ENCODE results near the gene TPD52L1. TPM values are rescaled to one million over a fixed set of nuclear protein-coding genes. Genes with fewer than 3 reads are reported as not detected.

Gene TPD52L1
- total and polyA plus RNA-seq, 10 of the 15 experiments (the other 5 are each of a cell fraction or from before 2014, with no cell fraction given): 0.03 to 2.6 (median 0.16) TPM; not detected in 3

DNA sequence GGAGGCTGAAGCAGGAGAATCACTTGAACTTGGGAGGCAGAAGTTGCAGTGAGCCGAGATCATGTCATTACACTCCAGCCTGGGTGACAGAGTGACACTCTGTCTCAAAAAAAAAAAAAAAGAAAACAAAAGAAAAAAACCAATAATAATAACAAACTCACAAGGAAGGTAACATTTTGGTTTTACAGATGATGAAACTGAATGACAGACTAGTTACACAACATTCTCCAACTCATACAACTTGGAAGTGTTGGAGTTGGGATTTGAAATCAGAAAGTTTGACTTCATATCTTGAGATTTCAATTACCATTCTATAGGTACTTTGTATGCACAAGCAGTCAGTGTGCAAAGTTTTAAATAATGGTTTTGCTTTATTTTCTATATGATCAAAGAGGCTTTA, 10.2 kb downstream of the TPD52L1 start (continued):
- TF ChIP-seq RFX5 (IDR thresholded peaks at IDR 0.05; ENCODE audit: low read depth, low read length) (no peak), EZH2 (IDR thresholded peaks at IDR 0.05; ENCODE audit: borderline replicate concordance, control insufficient read depth, low read depth, low read length) (no peak)

DNA sequence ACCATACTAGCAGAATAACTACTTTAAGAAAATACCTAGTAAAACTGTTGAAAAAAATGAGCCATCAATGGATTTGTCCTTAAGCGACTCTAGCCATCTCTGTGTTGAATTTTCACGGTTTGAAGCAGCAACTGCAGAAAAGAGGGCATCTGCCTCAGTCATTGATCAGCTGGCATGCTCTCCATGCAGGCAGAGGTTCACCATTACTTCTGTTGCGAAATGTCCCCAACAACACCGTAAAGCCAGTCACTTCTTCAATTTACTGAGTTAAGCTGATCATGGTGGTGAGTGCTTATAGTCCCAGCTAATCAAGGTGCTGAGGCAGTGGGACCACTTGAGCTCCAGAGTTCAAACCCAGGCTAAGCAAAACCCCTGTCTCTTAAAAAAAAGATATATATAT, 11.1 kb downstream of the TPD52L1 start:
- H3K27me3 ChIP-seq (replicated peaks in 1 of 2; ENCODE audit: control insufficient read depth in 2 of 2, insufficient read depth in 2 of 2, low read length in 1 of 2): no peaks in the 10 kb centered on the region; a peak in 1 of 4 replicates
- no peaks in the 10 kb centered on the region for H3K36me3 ChIP-seq (ENCODE audit: control insufficient read depth in 2 of 2, insufficient read depth in 2 of 2, low read length in 1 of 2)
- no peak for DNase-seq (ENCODE audit: low read depth, low spot score)
- POLR2A ChIA-PET: no interaction called here
- H3K27ac ChIP-seq (ENCODE audit: control insufficient read depth, insufficient read depth): no peak overlapping the region
- no peak for FAIRE-seq
- in situ Hi-C loops (cut with MboI) (loop anchor here (25.0 kb wide), 1 partner anchor 598 kb away; no protein-coding TSS in a partner anchor), intact Hi-C loops (cut with micrococcal nuclease; ENCODE audit: unreplicated experiment) (no loop called here)
- SMC1A ChIA-PET (ENCODE audit: uncharacterized antibody, unreplicated experiment): interaction anchor here (1.0 kb wide), 1 partner anchor 11 kb away, joined by 3 read pairs; no protein-coding TSS in a partner anchor
- no peaks in the 10 kb centered on the region for H3K4me1 ChIP-seq (ENCODE audit: control insufficient read depth, insufficient read depth, low read length)
- CTCF ChIA-PET: no interaction called here
- H3K79me2 ChIP-seq (ENCODE audit: control insufficient read depth, insufficient read depth, low read length): no peaks in the 10 kb centered on the region
- RAD21 ChIA-PET (ENCODE audit: unreplicated experiment): no interaction called here
- H3K4me2 ChIP-seq (ENCODE audit: control insufficient read depth, insufficient read depth): no peak overlapping the region
- WGBS (ENCODE audit: insufficient coverage, insufficient replicate concordance, low lambda C conversion rate, missing lambda C conversion rate): 19% methylated on average over 4 of the region's 4 CpGs
- no peak for ATAC-seq
- H3K9me3 ChIP-seq (replicated peaks; ENCODE audit: control insufficient read depth, insufficient read depth, low read length): no peaks in the 10 kb centered on the region
- no peak overlapping the region for H2AFZ ChIP-seq (ENCODE audit: control insufficient read depth, low read depth, low read length)
- H3K4me3 ChIP-seq: no peak overlapping the region
- BruUV-seq (replicated peaks): no TSS peak
- no peaks in the 10 kb centered on the region for H4K20me1 ChIP-seq (ENCODE audit: control insufficient read depth, insufficient read depth)
- H3K9ac ChIP-seq (ENCODE audit: control insufficient read depth, insufficient read depth, low read length): no peak overlapping the region
- no peak for TF ChIP-seq CREB1 (IDR thresholded peaks at IDR 0.05; ENCODE audit: low read depth)
- no peak for TF ChIP-seq USF1 (IDR thresholded peaks at IDR 0.05; ENCODE audit: borderline replicate concordance, extremely low read length, insufficient read depth, low read depth, low read length)
- TF ChIP-seq ATF2 (IDR thresholded peaks at IDR 0.05; ENCODE audit: low read length): no peak
- no peak for TF ChIP-seq JUND (IDR thresholded peaks at IDR 0.05; ENCODE audit: low read depth, low read length)
- TF ChIP-seq SUPT20H (IDR thresholded peaks at IDR 0.05; ENCODE audit: borderline replicate concordance, control insufficient read depth, low read depth, low read length): no peak
- TF ChIP-seq, protein P1, sequence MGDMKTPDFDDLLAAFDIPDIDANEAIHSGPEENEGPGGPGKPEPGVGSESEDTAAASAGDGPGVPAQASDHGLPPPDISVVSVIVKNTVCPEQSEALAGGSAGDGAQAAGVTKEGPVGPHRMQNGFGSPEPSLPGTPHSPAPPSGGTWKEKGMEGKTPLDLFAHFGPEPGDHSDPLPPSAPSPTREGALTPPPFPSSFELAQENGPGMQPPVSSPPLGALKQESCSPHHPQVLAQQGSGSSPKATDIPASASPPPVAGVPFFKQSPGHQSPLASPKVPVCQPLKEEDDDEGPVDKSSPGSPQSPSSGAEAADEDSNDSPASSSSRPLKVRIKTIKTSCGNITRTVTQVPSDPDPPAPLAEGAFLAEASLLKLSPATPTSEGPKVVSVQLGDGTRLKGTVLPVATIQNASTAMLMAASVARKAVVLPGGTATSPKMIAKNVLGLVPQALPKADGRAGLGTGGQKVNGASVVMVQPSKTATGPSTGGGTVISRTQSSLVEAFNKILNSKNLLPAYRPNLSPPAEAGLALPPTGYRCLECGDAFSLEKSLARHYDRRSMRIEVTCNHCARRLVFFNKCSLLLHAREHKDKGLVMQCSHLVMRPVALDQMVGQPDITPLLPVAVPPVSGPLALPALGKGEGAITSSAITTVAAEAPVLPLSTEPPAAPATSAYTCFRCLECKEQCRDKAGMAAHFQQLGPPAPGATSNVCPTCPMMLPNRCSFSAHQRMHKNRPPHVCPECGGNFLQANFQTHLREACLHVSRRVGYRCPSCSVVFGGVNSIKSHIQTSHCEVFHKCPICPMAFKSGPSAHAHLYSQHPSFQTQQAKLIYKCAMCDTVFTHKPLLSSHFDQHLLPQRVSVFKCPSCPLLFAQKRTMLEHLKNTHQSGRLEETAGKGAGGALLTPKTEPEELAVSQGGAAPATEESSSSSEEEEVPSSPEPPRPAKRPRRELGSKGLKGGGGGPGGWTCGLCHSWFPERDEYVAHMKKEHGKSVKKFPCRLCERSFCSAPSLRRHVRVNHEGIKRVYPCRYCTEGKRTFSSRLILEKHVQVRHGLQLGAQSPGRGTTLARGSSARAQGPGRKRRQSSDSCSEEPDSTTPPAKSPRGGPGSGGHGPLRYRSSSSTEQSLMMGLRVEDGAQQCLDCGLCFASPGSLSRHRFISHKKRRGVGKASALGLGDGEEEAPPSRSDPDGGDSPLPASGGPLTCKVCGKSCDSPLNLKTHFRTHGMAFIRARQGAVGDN (IDR thresholded peaks at IDR 0.05): no peak
- no peak for TF ChIP-seq RAD51 (IDR thresholded peaks at IDR 0.05)
- TF ChIP-seq ZBTB40 (IDR thresholded peaks at IDR 0.05; ENCODE audit: borderline replicate concordance): no peak
- TF ChIP-seq KLF5 (IDR thresholded peaks at IDR 0.05; ENCODE audit: partially characterized antibody): no peak
- TF ChIP-seq DPF2 (IDR thresholded peaks at IDR 0.05): no peak
- TF ChIP-seq RUNX3 (IDR thresholded peaks at IDR 0.05; ENCODE audit: low read length): no peak

Measured in GM12878 (cell line).